Epithelial cell of esophagus (primary cell): ENCODE data around the gene CDK5RAP1.

Experiments used
- DNase-seq: peaks from one replicate; pipeline ENCODE4 v3.0.0; 2010; ENCODE audit warnings: low read depth
- H3K4me3 ChIP-seq: 2 replicates; pipeline ENCODE4 v1.5.1; 2011; ENCODE audit warnings: mild to moderate bottlenecking, low read length, control low read depth
- CTCF ChIP-seq: IDR thresholded peaks from 2 replicates; pipeline ENCODE4 v1.5.1; 2011; ENCODE audit warnings: low read depth, mild to moderate bottlenecking, low read length, control low read depth, inconsistent platforms; ENCODE audit not compliant: insufficient read depth; ENCODE audit errors: missing control alignments

CDK5RAP1 gene

GRCh38 chr20:33353013-33353402, 48.3 kb downstream of the CDK5RAP1 start:
- no peak for TF ChIP-seq CTCF
- DNase-seq, result no peak
- no peak overlapping the region for H3K4me3 ChIP-seq

- no peak for DNase-seq
- no peak for TF ChIP-seq CTCF
- no peak overlapping the region for H3K4me3 ChIP-seq
Observed at GRCh38 chr20:33352258-33353012, 48.9 kb downstream of the CDK5RAP1 start.

GRCh38 chr20:33351696-33352095, 49.6 kb downstream of the CDK5RAP1 start:
- no peak for TF ChIP-seq CTCF
- DNase-seq, result no peak

GRCh38 chr20:33349493-33349892, 51.8 kb downstream of the CDK5RAP1 start:
- no peak overlapping the region for H3K4me3 ChIP-seq
- no peak for DNase-seq
- no peak for TF ChIP-seq CTCF

More at GRCh38 chr20:33351696-33352095, 49.6 kb downstream of the CDK5RAP1 start:
- no peak overlapping the region for H3K4me3 ChIP-seq

- no peak for TF ChIP-seq CTCF
- H3K4me3 ChIP-seq, result no peak overlapping the region
- DNase-seq, result no peak
Observed at GRCh38 chr20:33348136-33348937, 53.0 kb downstream of the CDK5RAP1 start.

GRCh38 chr20:33345342-33345741, 56.0 kb downstream of the CDK5RAP1 start:
- no peak for DNase-seq
- TF ChIP-seq CTCF, result no peak

GRCh38 chr20:33343521-33343920, 57.8 kb downstream of the CDK5RAP1 start:
- TF ChIP-seq CTCF, result no peak
- DNase-seq, result no peak
- no peak overlapping the region for H3K4me3 ChIP-seq

More at GRCh38 chr20:33345342-33345741, 56.0 kb downstream of the CDK5RAP1 start:
- H3K4me3 ChIP-seq, result no peak overlapping the region
